T-helper 1 cell (primary cell): ENCODE measurements around the gene HAPLN2.

Experiments used
- DNase-seq, 5 donors: peaks; one replicate each; pipeline ENCODE4 v3.0.0-alpha.2; 2012 to 2020

HAPLN2 gene

GRCh38 chr1:156646738-156647211 lies 27.6 kb downstream of the HAPLN2 start:
- no peak for DNase-seq

DNA sequence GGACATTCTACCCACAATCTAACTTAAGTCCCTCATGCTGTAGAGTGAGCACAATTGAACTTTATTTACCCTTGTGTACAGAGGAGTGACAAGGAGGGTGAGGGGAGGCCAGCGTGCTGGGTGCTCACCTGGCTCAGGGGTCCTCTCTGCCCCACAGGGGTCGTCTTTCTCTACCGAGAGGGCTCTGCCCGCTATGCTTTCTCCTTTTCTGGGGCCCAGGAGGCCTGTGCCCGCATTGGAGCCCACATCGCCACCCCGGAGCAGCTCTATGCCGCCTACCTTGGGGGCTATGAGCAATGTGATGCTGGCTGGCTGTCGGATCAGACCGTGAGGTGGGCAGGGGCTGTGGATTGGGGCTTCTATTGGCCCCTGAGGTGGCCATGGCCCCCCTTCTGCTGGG lies 28.1 kb downstream of the HAPLN2 start:
- no peak for DNase-seq

GRCh38 chr1:156648496-156648895 lies 29.3 kb downstream of the HAPLN2 start:
- DNase-seq = no peak

DNA sequence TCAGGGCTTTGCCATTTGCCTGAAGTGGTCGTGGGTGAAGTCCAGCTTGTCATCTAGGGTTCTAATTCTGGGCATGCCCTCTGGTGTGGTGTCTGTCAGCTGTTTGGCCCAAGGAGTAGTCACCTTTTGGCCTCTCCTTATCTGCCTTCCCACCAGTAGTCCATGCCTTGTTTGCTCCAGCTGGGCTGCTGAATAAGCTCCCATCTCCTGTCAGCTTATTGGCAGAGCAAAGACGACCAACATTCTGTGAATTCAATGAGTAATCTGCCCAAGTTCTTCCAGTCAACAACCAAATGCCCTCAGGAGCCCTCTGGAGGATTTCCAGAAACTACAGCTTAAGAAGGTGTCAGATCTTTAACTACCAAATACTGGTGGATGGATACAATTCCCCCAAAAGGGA lies 29.7 kb downstream of the HAPLN2 start:
- no peak for DNase-seq

DNA sequence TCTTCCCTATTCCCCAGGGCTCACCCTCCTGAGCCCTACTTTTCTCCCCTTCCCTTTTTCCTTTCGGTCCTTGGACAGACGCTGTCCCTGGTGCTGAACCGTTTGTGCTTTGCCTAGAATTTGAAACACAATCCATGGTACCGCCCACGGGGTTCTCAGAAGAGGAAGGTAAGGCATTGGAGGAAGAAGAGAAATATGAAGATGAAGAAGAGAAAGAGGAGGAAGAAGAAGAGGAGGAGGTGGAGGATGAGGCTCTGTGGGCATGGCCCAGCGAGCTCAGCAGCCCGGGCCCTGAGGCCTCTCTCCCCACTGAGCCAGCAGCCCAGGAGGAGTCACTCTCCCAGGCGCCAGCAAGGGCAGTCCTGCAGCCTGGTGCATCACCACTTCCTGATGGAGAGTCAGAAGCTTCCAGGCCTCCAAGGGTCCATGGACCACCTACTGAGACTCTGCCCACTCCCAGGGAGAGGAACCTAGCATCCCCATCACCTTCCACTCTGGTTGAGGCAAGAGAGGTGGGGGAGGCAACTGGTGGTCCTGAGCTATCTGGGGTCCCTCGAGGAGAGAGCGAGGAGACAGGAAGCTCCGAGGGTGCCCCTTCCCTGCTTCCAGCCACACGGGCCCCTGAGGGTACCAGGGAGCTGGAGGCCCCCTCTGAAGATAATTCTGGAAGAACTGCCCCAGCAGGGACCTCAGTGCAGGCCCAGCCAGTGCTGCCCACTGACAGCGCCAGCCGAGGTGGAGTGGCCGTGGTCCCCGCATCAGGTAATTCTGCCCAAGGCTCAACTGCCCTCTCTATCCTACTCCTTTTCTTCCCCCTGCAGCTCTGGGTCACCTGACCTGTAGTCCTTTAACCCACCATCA lies 33.1 kb downstream of the HAPLN2 start:
- DNase-seq = no peak

DNA sequence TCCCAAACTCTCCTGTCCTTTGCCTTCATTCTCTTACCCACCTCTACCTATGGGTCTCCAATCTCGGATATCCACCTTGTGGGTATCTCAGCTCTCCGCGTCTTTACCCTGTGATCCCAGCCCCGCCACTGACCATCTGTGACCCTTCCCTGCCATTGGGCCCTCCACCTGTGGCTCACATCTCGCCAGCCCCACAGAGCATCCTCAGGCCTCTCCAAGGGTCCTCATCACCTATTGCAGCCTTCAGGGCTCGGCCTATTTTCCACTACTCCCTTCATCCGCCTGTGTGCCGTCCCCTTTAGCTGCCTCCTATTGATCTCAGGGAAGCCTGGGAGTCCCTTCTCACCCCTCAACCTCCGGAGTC lies 33.8 kb downstream of the HAPLN2 start:
- DNase-seq = no peak

- DNase-seq = no peak
Observed at GRCh38 chr1:156654700-156655099, 35.5 kb downstream of the HAPLN2 start.

DNA sequence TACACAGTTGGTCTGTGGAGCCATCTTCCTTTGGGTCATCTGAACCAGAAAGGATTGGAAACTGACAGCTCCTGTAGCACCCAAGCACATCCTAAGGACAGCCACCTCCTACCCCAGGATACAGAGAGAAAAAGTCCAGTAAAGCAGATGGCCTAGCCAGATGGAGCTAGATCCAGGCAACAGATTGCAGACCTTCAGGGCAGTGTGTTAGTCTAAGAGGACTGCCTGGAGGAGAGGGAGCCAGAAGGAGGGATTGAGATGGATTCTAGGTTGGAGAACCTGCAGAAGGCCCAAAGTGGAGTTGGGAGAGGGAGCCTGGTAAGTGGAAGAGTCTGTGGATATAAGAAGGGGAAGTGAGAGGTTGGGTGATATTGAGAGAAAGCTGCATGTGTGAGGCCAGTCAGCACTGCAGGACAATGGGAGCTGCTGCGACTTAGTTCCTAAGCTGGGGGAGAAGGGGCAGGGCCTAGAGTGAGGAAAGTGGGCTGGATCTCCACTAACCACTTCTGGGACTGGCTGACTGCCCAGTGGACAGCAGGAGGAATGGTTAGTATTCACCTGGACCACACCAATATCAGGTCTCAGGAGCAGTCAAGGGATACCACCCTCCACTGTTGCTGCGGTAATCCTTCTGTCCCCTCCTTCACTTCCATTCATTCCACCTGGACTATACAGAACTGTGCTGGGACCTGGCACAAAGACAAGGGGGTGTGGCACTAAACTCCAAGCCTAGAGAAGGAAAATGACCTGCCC lies 36.1 kb downstream of the HAPLN2 start:
- DNase-seq = no peak

- no peak for DNase-seq
Observed at GRCh38 chr1:156655904-156656516, 36.8 kb downstream of the HAPLN2 start.

DNA sequence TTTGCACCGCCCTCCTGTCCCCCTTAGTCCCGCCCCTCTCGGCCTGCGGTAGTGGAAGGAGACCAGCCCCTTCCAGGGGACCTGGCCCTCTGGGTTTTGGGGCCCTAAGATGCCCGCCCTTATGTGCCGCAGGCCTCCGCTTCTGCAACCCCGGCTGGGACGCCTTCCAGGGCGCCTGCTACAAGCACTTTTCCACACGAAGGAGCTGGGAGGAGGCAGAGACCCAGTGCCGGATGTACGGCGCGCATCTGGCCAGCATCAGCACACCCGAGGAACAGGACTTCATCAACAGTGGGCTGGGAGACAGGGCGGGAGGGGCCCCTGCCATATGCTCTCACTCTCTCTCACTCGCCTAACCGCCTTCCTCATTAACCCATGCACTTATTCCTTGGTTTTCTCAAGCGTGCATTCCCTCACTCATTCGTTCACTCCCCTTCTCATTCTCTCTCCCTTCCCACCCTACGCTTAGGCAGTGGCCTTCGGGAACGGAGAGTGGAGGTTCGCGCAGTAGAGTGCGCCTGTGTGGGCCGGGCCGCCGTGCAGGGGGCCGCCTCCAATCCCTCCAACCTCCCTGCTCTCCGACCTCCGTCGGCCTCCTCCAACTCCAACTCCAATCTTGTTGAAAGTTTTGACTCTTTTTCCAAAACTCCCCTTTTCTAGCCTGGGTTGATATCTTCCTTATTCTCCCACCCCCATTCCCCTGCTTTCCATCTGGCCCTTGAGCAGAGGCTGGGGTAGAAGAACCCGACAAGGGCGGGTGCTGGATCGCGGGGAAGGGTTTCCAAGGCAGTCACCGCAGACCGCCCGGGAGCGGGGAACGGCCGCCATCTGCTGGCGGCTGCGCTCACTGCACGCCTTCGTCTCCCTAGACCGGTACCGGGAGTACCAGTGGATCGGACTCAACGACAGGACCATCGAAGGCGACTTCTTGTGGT lies 37.9 kb downstream of the HAPLN2 start:
- DNase-seq = peak; percentile 52 to 66 (median 58)

- no peak for DNase-seq
Observed at GRCh38 chr1:156657741-156658319, 38.6 kb downstream of the HAPLN2 start.

GRCh38 chr1:156658496-156658895 lies 39.3 kb downstream of the HAPLN2 start:
- DNase-seq = no peak

GRCh38 chr1:156658945-156659574 lies 39.8 kb downstream of the HAPLN2 start:
- no peak for DNase-seq

- no peak for DNase-seq
Observed at GRCh38 chr1:156659661-156659987, 40.4 kb downstream of the HAPLN2 start.

DNA sequence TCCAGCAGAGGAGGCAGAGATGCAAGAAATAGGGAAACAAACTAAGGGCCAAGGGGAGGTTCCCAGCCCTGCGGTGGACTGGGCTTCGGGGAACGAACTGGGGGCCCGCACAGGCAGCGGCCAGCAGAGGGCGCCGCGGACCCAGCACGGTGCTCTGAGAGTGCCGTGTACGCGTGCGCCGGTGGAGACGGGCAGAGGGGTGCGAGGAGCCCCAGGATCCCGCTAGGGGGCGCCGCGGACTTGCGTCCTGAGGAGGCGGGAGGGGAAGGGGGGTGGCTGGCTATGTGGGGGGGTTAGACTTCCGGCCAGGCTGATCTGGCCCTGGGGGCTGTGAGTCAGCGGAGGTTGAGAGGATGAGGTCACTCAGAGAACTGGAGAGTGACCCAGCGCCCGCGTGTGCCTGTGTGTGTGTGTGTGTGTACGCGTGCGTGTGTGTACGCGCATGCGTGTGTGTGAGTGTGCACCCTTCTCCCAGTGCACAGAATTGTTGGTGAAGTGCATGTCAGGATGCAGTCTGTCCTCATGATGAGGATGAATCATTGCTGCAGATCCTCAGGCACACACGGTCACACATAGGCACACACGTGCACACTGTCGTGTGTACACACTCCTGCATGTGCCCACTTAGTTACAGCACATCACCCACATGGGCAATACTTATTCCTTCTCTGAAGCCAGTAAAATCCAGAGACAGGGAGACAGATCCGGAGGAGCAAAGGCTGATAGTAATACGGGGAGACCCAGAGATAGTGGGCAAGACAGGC lies 41.0 kb downstream of the HAPLN2 start:
- peak; percentile 81 to 93 (median 85) for DNase-seq

DNA sequence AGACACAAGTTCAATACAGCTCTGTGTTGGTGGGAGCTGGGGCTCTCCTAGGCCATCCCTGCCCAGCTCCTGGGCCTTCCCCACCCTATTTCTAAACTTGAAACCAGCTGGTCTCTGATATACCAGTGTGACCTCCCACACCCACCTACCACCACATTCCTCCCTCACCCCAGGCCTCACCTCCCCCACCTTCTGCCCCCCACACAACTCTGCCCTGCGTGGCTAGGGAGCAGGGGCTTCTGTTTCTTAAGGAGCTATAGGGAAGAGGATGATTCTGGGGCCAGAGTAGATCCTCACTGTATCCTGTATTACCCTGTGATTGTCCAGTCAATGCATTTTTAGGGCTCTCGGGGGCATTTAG lies 41.5 kb downstream of the HAPLN2 start:
- DNase-seq = no peak

GRCh38 chr1:156662005-156662799 lies 43.0 kb downstream of the HAPLN2 start:
- no peak for DNase-seq

DNA sequence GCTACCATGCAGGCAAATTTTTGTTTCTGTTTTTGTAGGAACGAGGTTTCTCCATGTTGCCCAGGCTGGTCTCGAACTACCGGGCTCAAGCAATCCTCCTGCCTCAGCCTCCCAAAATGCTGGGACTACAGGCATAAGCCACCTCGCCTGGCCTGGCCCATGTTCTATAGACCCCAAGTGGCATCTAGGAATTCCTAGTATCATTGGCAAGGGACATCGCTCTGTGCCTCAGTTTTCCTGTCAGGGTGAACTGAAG lies 43.5 kb downstream of the HAPLN2 start:
- no peak for DNase-seq

- no peak for DNase-seq
Observed at GRCh38 chr1:156663178-156663577, 44.0 kb downstream of the HAPLN2 start.

- DNase-seq = no peak
Observed at GRCh38 chr1:156664046-156664766, 45.0 kb downstream of the HAPLN2 start.
